ENCODE measurements around the gene IFIT3. TPM values are rescaled to one million over a fixed set of nuclear protein-coding genes. Genes with fewer than 3 reads are reported as not detected.

Gene IFIT3
- total and polyA plus RNA-seq, 2 donors (not counting 1 experiment from before 2014, with no cell fraction given), result 1.5 to 4.2 TPM

DNA sequence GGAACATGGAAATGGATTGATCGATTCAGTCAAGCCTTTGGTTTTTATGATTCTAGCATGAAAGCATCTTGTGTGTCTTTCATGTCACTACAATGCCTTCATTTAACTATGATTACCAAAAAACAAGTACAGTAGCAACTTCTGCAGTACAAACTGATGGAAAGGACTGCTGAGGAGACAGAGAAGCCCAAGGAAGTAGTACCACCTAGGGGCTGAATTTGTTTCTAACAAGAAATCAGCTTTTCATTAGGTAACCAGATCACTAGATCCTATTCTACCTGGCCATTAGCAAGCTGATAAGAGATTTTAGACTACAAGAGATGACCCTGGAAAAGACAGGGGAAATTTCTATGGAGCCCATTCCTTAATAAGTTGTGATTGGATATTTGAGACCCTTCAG is 61.5 kb downstream of the IFIT3 start:
- intact Hi-C loops (cut with micrococcal nuclease), result no loop called here
- Histone ChIP-seq H3K9ac (ENCODE audit: low read length) (no peak overlapping the region), H3K4me2 (replicated peaks; ENCODE audit: low read depth, low read length, poor library complexity, severe bottlenecking) (no peak overlapping the region), H3K27me3 (replicated peaks in 1 of 4; ENCODE audit: control extremely low read depth in 1 of 4, control insufficient read depth in 3 of 4, insufficient read depth in 4 of 4, low read length in 3 of 4) (no peaks in the 10 kb centered on the region), H3K79me2 (ENCODE audit: control insufficient read depth, insufficient read depth, low read length) (peaks cover 11% of the 10 kb centered on the region), H2AFZ (ENCODE audit: insufficient read depth, low read depth, low read length, poor library complexity, severe bottlenecking) (no peak overlapping the region), H3K27ac (ENCODE audit: low read length in 2 of 2) (no peak overlapping the region), H3K9me3 (ENCODE audit: control extremely low read depth in 1 of 3, control insufficient read depth in 2 of 3, insufficient read depth in 1 of 3, low read length in 2 of 3) (no peaks in the 10 kb centered on the region), H4K20me1 (ENCODE audit: control insufficient read depth, insufficient read depth, low read length, poor library complexity, severe bottlenecking) (no peaks in the 10 kb centered on the region), H3K4me3 (ENCODE audit: control extremely low read depth in 1 of 5, extremely low read depth in 1 of 5, insufficient read depth in 1 of 5, low read depth in 2 of 5, low read length in 4 of 5) (no peak overlapping the region), H3K4me1 (ENCODE audit: control insufficient read depth in 2 of 2, insufficient read depth in 2 of 2, low read length in 2 of 2) (peaks cover 32 to 34% of the 10 kb centered on the region in 2 donors), H3K36me3 (replicated peaks in 1 of 2; ENCODE audit: control extremely low read depth in 1 of 2, control insufficient read depth in 1 of 2, extremely low read depth in 1 of 2, insufficient read depth in 2 of 2, low read length in 1 of 2) (no peaks in the 10 kb centered on the region)
- H3K27ac Mint-ChIP-seq, result no peak overlapping the region
- H3K4me3 Mint-ChIP-seq, result no peak overlapping the region
- TF ChIP-seq, protein P1, sequence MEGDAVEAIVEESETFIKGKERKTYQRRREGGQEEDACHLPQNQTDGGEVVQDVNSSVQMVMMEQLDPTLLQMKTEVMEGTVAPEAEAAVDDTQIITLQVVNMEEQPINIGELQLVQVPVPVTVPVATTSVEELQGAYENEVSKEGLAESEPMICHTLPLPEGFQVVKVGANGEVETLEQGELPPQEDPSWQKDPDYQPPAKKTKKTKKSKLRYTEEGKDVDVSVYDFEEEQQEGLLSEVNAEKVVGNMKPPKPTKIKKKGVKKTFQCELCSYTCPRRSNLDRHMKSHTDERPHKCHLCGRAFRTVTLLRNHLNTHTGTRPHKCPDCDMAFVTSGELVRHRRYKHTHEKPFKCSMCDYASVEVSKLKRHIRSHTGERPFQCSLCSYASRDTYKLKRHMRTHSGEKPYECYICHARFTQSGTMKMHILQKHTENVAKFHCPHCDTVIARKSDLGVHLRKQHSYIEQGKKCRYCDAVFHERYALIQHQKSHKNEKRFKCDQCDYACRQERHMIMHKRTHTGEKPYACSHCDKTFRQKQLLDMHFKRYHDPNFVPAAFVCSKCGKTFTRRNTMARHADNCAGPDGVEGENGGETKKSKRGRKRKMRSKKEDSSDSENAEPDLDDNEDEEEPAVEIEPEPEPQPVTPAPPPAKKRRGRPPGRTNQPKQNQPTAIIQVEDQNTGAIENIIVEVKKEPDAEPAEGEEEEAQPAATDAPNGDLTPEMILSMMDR (IDR thresholded peaks at IDR 0.05), result peak; percentile 35
- no peak for TF ChIP-seq EZH2 (IDR thresholded peaks at IDR 0.05; ENCODE audit: borderline replicate concordance, insufficient read depth, low read depth, low read length, poor library complexity, severe bottlenecking)
- WGBS (ENCODE audit: insufficient coverage), result no CpG with 5 or more reads among the region's 1 CpG
- ChIA-PET POLR2A (no interaction called here), CTCF (interaction anchor here (0.9 to 1.6 kb wide), 5 partner anchors 20 to 145 kb away, joined by 3 to 4 read pairs (median 3); partner anchors contain the start of gene LIPA)
- no peaks in the 10 kb centered on the region for H3K27me3 Mint-ChIP-seq
- no peak for ATAC-seq (ENCODE audit: low read depth)
- H3K4me1 Mint-ChIP-seq, result peaks cover 34% of the 10 kb centered on the region
- H3K9me3 Mint-ChIP-seq (ENCODE audit: insufficient read depth), result no peaks in the 10 kb centered on the region
- peak; percentile 27 for DNase-seq

Other genes with a start within 250 kb of the IFIT3 start
- not detected in 2 replicates for gene CH25H, start 120.7 kb upstream of the IFIT3 start, total RNA-seq
- gene CH25H, start 120.7 kb upstream of the IFIT3 start, polyA plus RNA-seq, result 0.23 TPM in 1 of 2 replicates, not detected in the other
- gene LIPA, start 76.2 kb upstream of the IFIT3 start, total RNA-seq, result 36.5 and 38.9 TPM in 2 replicates
- gene LIPA, start 76.2 kb upstream of the IFIT3 start, polyA plus RNA-seq, result 16.0 and 16.4 TPM in 2 replicates
- gene IFIT2, start 26.0 kb upstream of the IFIT3 start, total RNA-seq, result 12.4 and 13.4 TPM in 2 replicates
- gene IFIT2, start 26.0 kb upstream of the IFIT3 start, polyA plus RNA-seq, result 2.5 and 3.6 TPM in 2 replicates
- gene IFIT1B, start 50.1 kb downstream of the IFIT3 start, total RNA-seq, result not detected in 2 replicates
- gene IFIT1B, start 50.1 kb downstream of the IFIT3 start, polyA plus RNA-seq, result not detected in 2 replicates
- gene IFIT1, start 64.6 kb downstream of the IFIT3 start, total RNA-seq, result 1.2 and 1.4 TPM in 2 replicates
- 0.50 and 0.63 TPM in 2 replicates for gene IFIT1, start 64.6 kb downstream of the IFIT3 start, polyA plus RNA-seq
- gene IFIT5, start 86.6 kb downstream of the IFIT3 start, total RNA-seq, result 23.2 and 25.0 TPM in 2 replicates
- 4.3 and 7.0 TPM in 2 replicates for gene IFIT5, start 86.6 kb downstream of the IFIT3 start, polyA plus RNA-seq
- gene SLC16A12, start 207.6 kb downstream of the IFIT3 start, total RNA-seq, result not detected in 2 replicates
- not detected in 2 replicates for gene SLC16A12, start 207.6 kb downstream of the IFIT3 start, polyA plus RNA-seq